ENCODE data around the gene ARIH1. TPM values are rescaled to one million over a fixed set of nuclear protein-coding genes. Genes with fewer than 3 reads are reported as not detected.

Gene ARIH1
- total RNA-seq, 2 donors from 2014 or later, result 155 to 175 TPM

GRCh38 chr15:72535911-72536310, 61.8 kb downstream of the ARIH1 start:
- Mint-ChIP-seq H3K27me3 (no peaks in the 10 kb centered on the region), H3K9me3 (peaks cover 3% of the 10 kb centered on the region), H3K27ac (no peak overlapping the region), H3K4me3 (no peak overlapping the region), H3K36me3 (peaks cover 15% of the 10 kb centered on the region), H3K4me1 (ENCODE audit: low read depth in 2 of 2) (peaks cover 26 to 32% of the 10 kb centered on the region in 2 donors)
- no peak for ATAC-seq
- no peak for DNase-seq (ENCODE audit: low spot score)

GRCh38 chr15:72536506-72536905, 62.4 kb downstream of the ARIH1 start:
- peaks cover 28 to 34% of the 10 kb centered on the region in 2 donors for H3K4me1 Mint-ChIP-seq (ENCODE audit: low read depth in 2 of 2)
- peaks cover 5% of the 10 kb centered on the region for H3K9me3 Mint-ChIP-seq
- H3K4me3 Mint-ChIP-seq, result no peak overlapping the region
- peaks cover 15% of the 10 kb centered on the region for H3K36me3 Mint-ChIP-seq
- DNase-seq (ENCODE audit: low spot score) (no peak), ATAC-seq (no peak)
- H3K27ac Mint-ChIP-seq, result no peak overlapping the region
- no peaks in the 10 kb centered on the region for H3K27me3 Mint-ChIP-seq

DNA sequence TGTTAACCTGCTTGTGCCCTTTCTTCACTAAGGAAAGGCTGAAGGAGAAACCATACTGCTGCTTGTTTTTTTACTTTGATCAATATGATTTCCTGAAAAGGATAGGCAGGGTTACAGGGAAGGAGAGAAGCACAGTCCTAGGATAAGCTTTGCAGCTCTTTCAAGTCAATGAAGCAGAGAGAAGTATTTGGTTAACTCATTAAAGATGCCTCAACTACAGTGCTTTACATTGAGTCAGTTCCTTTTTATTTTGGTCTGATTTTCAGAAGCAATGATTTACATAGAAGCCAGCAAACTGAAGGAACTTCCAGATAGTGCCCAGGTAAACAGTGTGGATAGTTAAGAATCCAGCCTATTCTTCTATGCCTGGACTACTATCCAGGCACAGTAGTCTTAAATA, 64.8 kb downstream of the ARIH1 start:
- Mint-ChIP-seq H3K4me3 (no peak overlapping the region), H3K27ac (no peak overlapping the region), H3K4me1 (ENCODE audit: low read depth in 2 of 2) (peaks cover 28 to 29% of the 10 kb centered on the region in 2 donors), H3K27me3 (no peaks in the 10 kb centered on the region), H3K9me3 (peaks cover 8% of the 10 kb centered on the region), H3K36me3 (peaks cover 15% of the 10 kb centered on the region)
- no peak for DNase-seq (ENCODE audit: low spot score)
- no peak for ATAC-seq

GRCh38 chr15:72540606-72541237, 66.6 kb downstream of the ARIH1 start:
- DNase-seq (ENCODE audit: low spot score) (no peak), ATAC-seq (no peak)
- Mint-ChIP-seq H3K9me3 (peaks cover 8% of the 10 kb centered on the region), H3K27ac (no peak overlapping the region), H3K27me3 (no peaks in the 10 kb centered on the region), H3K4me3 (no peak overlapping the region), H3K4me1 (ENCODE audit: low read depth in 2 of 2) (peaks cover 14 to 17% of the 10 kb centered on the region in 2 donors), H3K36me3 (peaks cover 20% of the 10 kb centered on the region)

GRCh38 chr15:72541674-72542073, 67.5 kb downstream of the ARIH1 start:
- Mint-ChIP-seq H3K9me3 (peaks cover 8% of the 10 kb centered on the region), H3K36me3 (peaks cover 20% of the 10 kb centered on the region), H3K4me3 (no peak overlapping the region), H3K4me1 (ENCODE audit: low read depth in 2 of 2) (peaks cover 11 to 14% of the 10 kb centered on the region in 2 donors), H3K27ac (no peak overlapping the region), H3K27me3 (no peaks in the 10 kb centered on the region)
- ATAC-seq (no peak), DNase-seq (ENCODE audit: low spot score) (no peak)

GRCh38 chr15:72545156-72545555, 71.0 kb downstream of the ARIH1 start:
- no peaks in the 10 kb centered on the region for H3K27me3 Mint-ChIP-seq
- H3K9me3 Mint-ChIP-seq, result peaks cover 8% of the 10 kb centered on the region
- H3K4me1 Mint-ChIP-seq (ENCODE audit: low read depth in 2 of 2), result peaks cover 13 to 22% of the 10 kb centered on the region in 2 donors
- ATAC-seq, result no peak
- peaks cover 10% of the 10 kb centered on the region for H3K36me3 Mint-ChIP-seq
- no peak overlapping the region for H3K27ac Mint-ChIP-seq
- no peak for DNase-seq (ENCODE audit: low spot score)
- H3K4me3 Mint-ChIP-seq, result no peak overlapping the region

DNA sequence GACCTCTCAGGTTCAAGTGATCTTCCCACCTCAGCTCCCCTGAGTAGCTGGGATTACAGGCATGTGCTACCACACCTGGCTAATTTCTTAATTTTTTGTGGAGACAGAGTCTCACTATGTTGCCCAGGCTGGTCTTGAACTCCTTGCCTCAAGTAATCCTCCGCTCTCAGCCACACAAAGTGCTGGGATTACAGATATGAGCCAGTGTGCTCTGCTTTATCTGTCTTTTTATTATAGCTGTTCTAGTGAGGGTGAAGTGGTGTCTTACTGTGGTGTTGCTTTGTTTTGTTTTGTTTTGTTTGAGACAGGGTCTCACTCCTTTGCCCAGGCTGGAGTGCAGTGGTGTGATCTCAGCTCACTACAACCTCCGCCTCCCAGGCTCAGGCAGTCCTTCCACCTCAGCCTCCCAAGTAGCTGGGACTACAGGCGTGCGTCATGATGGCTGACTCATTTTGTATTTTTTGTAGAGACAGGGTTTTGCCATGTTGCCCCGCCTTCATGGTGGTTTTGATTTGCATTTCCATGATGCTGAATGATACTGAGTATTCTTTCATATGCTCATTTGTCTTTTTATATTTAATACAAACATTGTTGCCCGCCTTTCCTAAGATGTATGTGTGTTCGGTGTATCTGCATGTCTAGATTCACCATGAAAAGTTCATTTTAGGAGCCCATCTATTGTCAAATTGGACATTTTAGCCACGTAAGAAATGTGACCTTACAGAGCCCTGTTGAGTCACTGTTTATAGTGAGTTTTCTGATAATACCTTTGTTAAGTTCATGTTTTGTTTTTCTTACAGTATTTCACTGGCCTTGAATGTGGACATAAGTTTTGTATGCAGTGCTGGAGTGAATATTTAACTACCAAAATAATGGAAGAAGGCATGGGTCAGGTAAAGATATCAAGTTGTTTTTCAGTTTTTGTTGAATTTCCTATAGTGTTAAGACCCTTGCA, 80.6 kb downstream of the ARIH1 start:
- peak; percentile 45 to 85 for ATAC-seq
- no peak for DNase-seq (ENCODE audit: low spot score)
- Mint-ChIP-seq H3K4me1 (ENCODE audit: low read depth in 2 of 2) (peaks cover 27 to 35% of the 10 kb centered on the region in 2 donors), H3K9me3 (no peaks in the 10 kb centered on the region), H3K36me3 (peaks cover 9% of the 10 kb centered on the region), H3K27ac (peak overlapping the region; percentile 11 to 25), H3K4me3 (no peak overlapping the region), H3K27me3 (no peaks in the 10 kb centered on the region)

DNA sequence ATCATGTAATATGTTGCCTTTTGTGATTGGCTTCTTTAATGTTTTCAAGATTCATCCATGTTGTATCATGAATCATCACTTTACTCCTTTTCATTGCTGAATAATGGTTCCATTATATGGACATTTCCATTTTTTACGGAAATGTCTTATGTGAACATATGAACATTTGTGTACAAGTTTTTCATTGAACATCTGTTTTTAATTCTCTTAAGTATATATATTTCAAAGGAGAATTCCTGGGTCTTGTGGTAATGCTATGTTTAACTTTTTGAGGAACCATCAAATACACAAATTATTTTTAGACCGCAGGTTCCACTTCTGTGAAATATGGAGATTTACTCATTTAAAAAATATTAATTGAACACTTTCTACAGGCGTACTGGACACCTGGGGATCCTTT, 85.7 kb downstream of the ARIH1 start:
- Mint-ChIP-seq H3K4me1 (ENCODE audit: low read depth in 2 of 2) (peaks cover 22 to 29% of the 10 kb centered on the region in 2 donors), H3K27me3 (no peaks in the 10 kb centered on the region), H3K9me3 (no peaks in the 10 kb centered on the region), H3K36me3 (peaks cover 18% of the 10 kb centered on the region), H3K4me3 (no peak overlapping the region), H3K27ac (no peak overlapping the region)
- DNase-seq (ENCODE audit: low spot score) (no peak), ATAC-seq (no peak)

DNA sequence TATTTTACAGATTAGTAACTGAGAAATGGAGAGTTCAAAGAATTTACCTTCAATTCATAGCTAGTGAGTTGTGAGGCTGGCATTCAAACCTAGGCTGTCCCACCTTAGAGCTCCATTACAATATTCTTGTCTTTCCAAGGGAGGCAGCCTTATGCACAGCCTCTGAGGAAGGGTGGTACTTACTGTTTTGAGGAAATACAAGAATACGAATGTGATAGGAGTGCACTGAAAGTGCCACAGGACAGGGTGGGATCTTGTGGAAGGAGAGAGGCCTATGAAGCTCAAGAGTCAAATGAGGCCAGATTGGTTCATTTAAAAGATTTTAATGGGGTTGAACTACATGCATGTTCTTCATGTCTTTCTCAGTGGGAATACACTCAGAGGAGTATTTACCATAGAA, 86.3 kb downstream of the ARIH1 start:
- Mint-ChIP-seq H3K9me3 (no peaks in the 10 kb centered on the region), H3K36me3 (peaks cover 18% of the 10 kb centered on the region), H3K4me1 (ENCODE audit: low read depth in 2 of 2) (peaks cover 19 to 24% of the 10 kb centered on the region in 2 donors), H3K27me3 (no peaks in the 10 kb centered on the region), H3K4me3 (no peak overlapping the region), H3K27ac (no peak overlapping the region)
- no peak for ATAC-seq
- DNase-seq (ENCODE audit: low spot score), result no peak

- Mint-ChIP-seq H3K27ac (peak overlapping the region in 1 of 2 donors; percentile 43), H3K27me3 (no peaks in the 10 kb centered on the region), H3K36me3 (peaks cover 15% of the 10 kb centered on the region), H3K9me3 (no peaks in the 10 kb centered on the region), H3K4me3 (no peak overlapping the region), H3K4me1 (ENCODE audit: low read depth in 2 of 2) (peaks cover 15 to 24% of the 10 kb centered on the region in 2 donors)
- ATAC-seq, result no peak
- DNase-seq (ENCODE audit: low spot score), result no peak
These were observed 88.3 kb downstream of the ARIH1 start for GRCh38 chr15:72562386-72562785.

DNA sequence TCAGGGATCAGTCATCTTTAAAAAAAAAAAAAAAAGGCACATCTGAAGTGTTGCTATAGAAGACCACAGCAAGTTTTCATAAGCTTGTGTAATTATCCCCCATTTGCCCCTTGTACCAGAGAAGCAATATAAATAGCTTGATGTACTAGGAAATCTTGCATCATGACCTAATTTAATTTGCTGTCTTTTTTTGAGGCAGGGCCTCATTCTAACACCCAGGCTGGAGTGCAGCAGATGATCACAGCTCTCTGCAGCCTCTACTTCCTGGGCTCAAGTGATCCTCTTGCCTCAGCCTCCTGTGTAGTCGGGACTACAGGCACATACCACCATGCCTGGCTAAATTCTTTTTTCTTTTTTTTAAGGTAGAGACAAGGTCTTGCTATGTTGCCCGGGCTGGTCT, 88.7 kb downstream of the ARIH1 start:
- DNase-seq (ENCODE audit: low spot score) (no peak), ATAC-seq (no peak)
- Mint-ChIP-seq H3K27me3 (no peaks in the 10 kb centered on the region), H3K36me3 (peaks cover 18% of the 10 kb centered on the region), H3K4me3 (no peak overlapping the region), H3K9me3 (no peaks in the 10 kb centered on the region), H3K27ac (peak overlapping the region in 1 of 2 donors; percentile 43), H3K4me1 (ENCODE audit: low read depth in 2 of 2) (peaks cover 15 to 20% of the 10 kb centered on the region in 2 donors)

GRCh38 chr15:72564091-72564490, 90.0 kb downstream of the ARIH1 start:
- no peak overlapping the region for H3K4me3 Mint-ChIP-seq
- no peak for ATAC-seq
- no peaks in the 10 kb centered on the region for H3K27me3 Mint-ChIP-seq

DNA sequence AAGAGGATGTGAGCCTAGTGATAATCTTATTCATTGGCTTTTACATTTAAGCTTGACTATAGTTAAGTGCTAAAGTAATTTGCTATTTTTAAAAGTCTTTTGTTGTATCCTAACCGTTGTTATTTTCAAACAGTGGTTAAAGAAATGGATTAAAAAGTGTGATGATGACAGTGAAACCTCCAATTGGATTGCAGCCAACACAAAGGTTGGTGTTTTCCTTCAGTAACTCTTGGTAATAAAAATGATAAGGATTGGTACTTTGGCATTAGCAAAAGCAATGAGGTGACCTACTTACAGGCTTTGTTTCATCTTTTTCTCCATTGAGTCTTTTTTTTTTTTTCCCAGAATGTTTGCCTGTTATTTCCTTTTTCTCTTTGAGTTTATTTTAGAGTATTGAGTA, 92.8 kb downstream of the ARIH1 start:
- H3K4me1 Mint-ChIP-seq (ENCODE audit: low read depth in 2 of 2), result peaks cover 10 to 16% of the 10 kb centered on the region in 2 donors
- DNase-seq (ENCODE audit: low spot score) (no peak), ATAC-seq (no peak)
- H3K36me3 Mint-ChIP-seq, result peaks cover 13% of the 10 kb centered on the region
- no peaks in the 10 kb centered on the region for H3K27me3 Mint-ChIP-seq
- H3K9me3 Mint-ChIP-seq, result no peaks in the 10 kb centered on the region
- H3K4me3 Mint-ChIP-seq, result no peak overlapping the region
- no peak overlapping the region for H3K27ac Mint-ChIP-seq

More at GRCh38 chr15:72564091-72564490, 90.0 kb downstream of the ARIH1 start:
- no peaks in the 10 kb centered on the region for H3K9me3 Mint-ChIP-seq
- no peak for DNase-seq (ENCODE audit: low spot score)
- H3K4me1 Mint-ChIP-seq (ENCODE audit: low read depth in 2 of 2), result peaks cover 12 to 16% of the 10 kb centered on the region in 2 donors
- no peak overlapping the region for H3K27ac Mint-ChIP-seq
- peaks cover 18% of the 10 kb centered on the region for H3K36me3 Mint-ChIP-seq

GRCh38 chr15:72570059-72570458, 95.9 kb downstream of the ARIH1 start:
- Mint-ChIP-seq H3K27me3 (no peaks in the 10 kb centered on the region), H3K36me3 (peaks cover 6% of the 10 kb centered on the region), H3K9me3 (no peaks in the 10 kb centered on the region), H3K27ac (no peak overlapping the region), H3K4me3 (no peak overlapping the region), H3K4me1 (ENCODE audit: low read depth in 2 of 2) (peaks cover 2 to 5% of the 10 kb centered on the region in 2 donors)
- DNase-seq (ENCODE audit: low spot score) (no peak), ATAC-seq (no peak)

Measured in natural killer cell treated with Interleukin-12 subunit alpha and Interleukin-12 subunit beta and Interleukin-15 and Interleukin-18, amount 100 ng/mL, for 72 hours (primary cell).